Fibroblast of villous mesenchyme (primary cell): Measurements from ENCODE around the gene ELFN1. TPM values are rescaled to one million over a fixed set of nuclear protein-coding genes. Genes with fewer than 3 reads are reported as not detected.

Experiments
- DNase-seq: peaks from one replicate; pipeline ENCODE4 v3.0.0-alpha.2; 2010; ENCODE audit warnings: low read depth
- H3K4me3 ChIP-seq: 2 replicates; pipeline ENCODE4 v1.5.1; 2011; ENCODE audit warnings: low read depth, mild to moderate bottlenecking, low read length
- CTCF ChIP-seq: IDR thresholded peaks from 2 replicates; pipeline ENCODE4 v1.5.1; 2012; ENCODE audit warnings: low read depth, mild to moderate bottlenecking, low read length; ENCODE audit not compliant: insufficient read depth
- total RNA-seq: library from RNA; depleted of rRNA; stranded (reverse); fragments of >200 nt; gene quantifications from 2 replicates; pipeline ENCODE4 v1.2.3, GENCODE V29; 2012

Gene ELFN1
- total RNA-seq, 1 donor: 0.86 TPM

- TF ChIP-seq CTCF: no peak
- no peak for DNase-seq
- no peak overlapping the region for H3K4me3 ChIP-seq
These were observed 82.0 kb downstream of the ELFN1 start for GRCh38 chr7:1752111-1752510.

- H3K4me3 ChIP-seq: no peak overlapping the region
- DNase-seq: no peak
- TF ChIP-seq CTCF: no peak
These were observed 82.9 kb downstream of the ELFN1 start for GRCh38 chr7:1752771-1753563.

DNA sequence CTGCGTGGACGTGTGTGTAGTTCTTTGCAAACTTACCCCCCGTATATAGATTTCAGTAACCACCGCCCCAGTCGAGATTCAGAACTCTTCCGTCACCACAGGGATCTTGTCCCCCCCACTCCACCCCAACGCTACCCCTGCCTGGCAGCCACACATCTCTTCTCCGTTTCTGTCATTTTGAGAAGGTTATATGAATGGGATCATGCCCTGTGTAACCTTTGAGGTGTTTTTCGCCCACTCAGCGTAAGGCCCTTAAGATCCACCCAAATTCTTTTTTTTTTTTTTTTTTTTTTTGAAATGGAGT lies 83.4 kb downstream of the ELFN1 start:
- H3K4me3 ChIP-seq: no peak overlapping the region
- TF ChIP-seq CTCF: no peak
- no peak for DNase-seq

DNA sequence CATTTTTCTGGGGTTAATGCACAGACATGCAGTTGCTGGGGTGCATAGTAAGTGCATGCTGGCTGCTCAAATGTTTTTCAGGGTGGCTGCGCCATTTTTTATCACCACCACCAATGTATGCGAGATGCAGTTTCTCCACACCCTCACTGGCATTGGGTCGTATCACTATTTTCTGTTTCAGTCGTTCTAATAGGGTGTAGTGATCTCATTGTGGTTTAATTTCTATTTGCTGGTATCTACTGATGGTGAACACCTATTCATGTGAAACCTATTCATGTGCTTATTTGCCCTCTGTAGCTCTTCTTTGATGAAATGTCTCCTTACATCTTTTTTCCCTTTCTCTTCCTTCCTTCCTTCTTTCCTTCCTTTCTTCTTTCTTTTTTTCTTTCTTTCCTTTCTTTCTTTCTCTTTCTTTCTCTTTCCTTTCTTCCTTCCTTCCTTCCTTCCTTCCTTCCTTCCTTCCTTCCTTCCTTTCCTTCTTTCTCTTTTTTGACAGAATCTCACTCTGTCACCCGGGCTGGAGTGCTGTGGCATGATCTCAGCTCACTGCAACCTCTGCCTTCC lies 84.3 kb downstream of the ELFN1 start:
- no peak for TF ChIP-seq CTCF
- no peak for DNase-seq
- no peak overlapping the region for H3K4me3 ChIP-seq

DNA sequence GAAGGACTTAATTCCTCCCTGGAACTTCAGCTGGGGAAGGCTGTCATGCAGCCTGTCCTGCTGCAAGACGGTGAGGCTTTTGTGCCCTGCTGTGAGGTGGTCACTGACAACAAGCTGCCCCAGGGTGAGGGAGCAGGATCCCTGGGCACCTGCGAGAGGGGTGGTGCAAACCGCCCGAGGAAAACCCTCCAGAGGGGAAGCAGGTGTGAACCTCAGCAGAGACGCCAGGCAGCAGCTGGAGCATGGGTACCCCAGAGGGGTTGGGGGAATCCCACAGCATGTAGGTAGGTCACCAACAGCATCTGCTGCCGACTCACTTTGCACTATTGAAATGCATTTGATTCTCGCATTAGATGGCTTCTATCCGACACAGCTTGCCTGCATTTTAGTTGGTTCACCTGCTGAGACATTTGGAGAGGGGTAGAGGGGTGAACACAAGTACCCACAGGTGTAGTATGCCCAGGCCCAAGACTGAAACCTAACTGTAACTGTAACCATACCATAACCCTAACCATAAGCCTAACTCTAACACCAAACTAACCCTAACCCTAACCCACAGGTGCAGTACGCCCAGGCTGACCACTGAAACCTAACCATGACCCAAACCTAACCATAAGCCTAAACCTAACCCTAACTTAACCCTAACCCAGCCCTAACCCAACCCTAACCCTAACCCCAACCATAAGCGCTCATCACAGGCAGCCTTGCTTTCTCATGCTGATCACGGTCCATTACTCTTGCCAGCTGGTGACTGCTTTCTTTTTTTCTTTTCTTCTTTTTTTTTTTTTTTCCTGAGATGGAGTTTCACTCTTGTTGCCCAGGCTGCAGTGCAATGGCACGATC lies 85.9 kb downstream of the ELFN1 start:
- DNase-seq: no peak
- no peak overlapping the region for H3K4me3 ChIP-seq
- TF ChIP-seq CTCF: no peak

- H3K4me3 ChIP-seq: no peak overlapping the region
- no peak for DNase-seq
- no peak for TF ChIP-seq CTCF
These were observed 87.5 kb downstream of the ELFN1 start for GRCh38 chr7:1757601-1758000.
